Vagina (tissue), 2 donors: Measurements from ENCODE around the gene MUC4. TPM values are rescaled to one million over a fixed set of nuclear protein-coding genes. Genes with fewer than 3 reads are reported as not detected.

Source experiments
- DNase-seq, 2 donors: peaks; one replicate each; pipeline ENCODE4 v3.0.0-alpha.2; 2017; ENCODE audit errors: extremely low spot score in 2 of 2
- H3K27ac ChIP-seq: fragments of 200-600 bp; sonication (generic); one replicate; pipeline ENCODE4 v1.5.1; 2019
- H3K27me3 ChIP-seq: fragments of 200-600 bp; sonication (generic); one replicate; pipeline ENCODE4 v1.5.1; 2019
- H3K36me3 ChIP-seq, 2 donors: fragments of 200-600 bp; sonication (generic); one replicate each; pipeline ENCODE4 v1.5.1; 2017 to 2019
- H3K4me1 ChIP-seq: fragments of 200-600 bp; sonication (generic); one replicate; pipeline ENCODE4 v1.5.1; 2019
- H3K4me3 ChIP-seq, 2 donors: fragments of 200-600 bp; sonication (generic); 1 replicate in 1 of 2; 2 replicates in 1 of 2; pipeline ENCODE4 v1.5.1; 2016 to 2019
- H3K9me3 ChIP-seq: fragments of 200-600 bp; sonication (generic); one replicate; pipeline ENCODE4 v1.5.1; 2019
- POLR2A ChIP-seq, 2 donors: fragments of 450-650 bp; IDR thresholded peaks; one replicate each; pipeline ENCODE4 v1.6.1; 2017; ENCODE audit warnings: antibody characterized with exemption in 2 of 2, mild to moderate bottlenecking in 2 of 2, moderate library complexity in 2 of 2
- POLR2AphosphoS5 ChIP-seq, 2 donors: sonication (generic); formaldehyde crosslinking; IDR thresholded peaks; one replicate each; pipeline ENCODE4 v1.9.0; 2017; ENCODE audit warnings: antibody characterized with exemption in 2 of 2, mild to moderate bottlenecking in 2 of 2, low read depth in 1 of 2; ENCODE audit not compliant: insufficient read depth in 1 of 2
- intact Hi-C: fragments of 100-400 bp; cut with DNase I; formaldehyde crosslinking; loops from one replicate; pipeline ENCODE4 v1.15.1; 2023
- total RNA-seq: library from RNA; depleted of rRNA; stranded (reverse); fragments of >200 nt; gene quantifications from one replicate; pipeline ENCODE4 v1.2.3, GENCODE V29; 2016
- TF ChIP-seq, protein P1 (sequence below), 3 experiments: fragments of 450-650 bp in 2 of 3; fragments of 200-600 bp in 1 of 3; sonication (generic) in 1 of 3; IDR thresholded peaks; one replicate each; pipeline ENCODE4 v1.5.1; 2017 to 2019; ENCODE audit warnings: antibody characterized with exemption in 3 of 3, mild to moderate bottlenecking in 2 of 3, moderate library complexity in 2 of 3

MUC4 gene
- total RNA-seq, 1 donor from 2014 or later: 36.1 TPM

DNA sequence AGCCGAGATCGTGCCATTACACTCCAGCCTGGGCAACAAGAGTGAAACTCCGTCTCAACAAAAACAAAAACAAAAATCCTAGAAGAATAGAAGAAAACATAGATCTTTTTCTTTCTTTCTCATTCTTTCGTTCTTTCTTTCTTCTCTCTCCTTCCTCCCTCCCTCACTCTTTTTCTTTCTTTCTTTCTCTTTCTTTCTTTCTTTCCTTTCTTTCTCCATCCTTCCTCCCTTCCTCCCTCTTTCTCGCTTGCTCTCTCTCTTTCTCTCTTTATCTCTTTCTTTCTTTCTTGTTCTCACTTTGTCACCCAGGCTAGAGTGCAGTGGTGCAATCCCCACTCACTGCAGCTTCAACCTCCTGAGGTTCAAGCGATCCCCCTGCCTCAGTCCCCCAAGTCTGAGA lies 33.8 kb upstream of the MUC4 start:
- Histone ChIP-seq H3K36me3 (no peaks in the 10 kb centered on the region), H3K4me1 (no peaks in the 10 kb centered on the region), H3K4me3 (no peak overlapping the region), H3K27me3 (no peaks in the 10 kb centered on the region), H3K27ac (no peak overlapping the region), H3K9me3 (no peaks in the 10 kb centered on the region)
- intact Hi-C loops: no loop called here
- TF ChIP-seq POLR2AphosphoS5 (IDR thresholded peaks at IDR 0.05; ENCODE audit: insufficient read depth in 1 of 2, low read depth in 1 of 2) (no peak), POLR2A (IDR thresholded peaks at IDR 0.05) (no peak)
- TF ChIP-seq, protein P1, sequence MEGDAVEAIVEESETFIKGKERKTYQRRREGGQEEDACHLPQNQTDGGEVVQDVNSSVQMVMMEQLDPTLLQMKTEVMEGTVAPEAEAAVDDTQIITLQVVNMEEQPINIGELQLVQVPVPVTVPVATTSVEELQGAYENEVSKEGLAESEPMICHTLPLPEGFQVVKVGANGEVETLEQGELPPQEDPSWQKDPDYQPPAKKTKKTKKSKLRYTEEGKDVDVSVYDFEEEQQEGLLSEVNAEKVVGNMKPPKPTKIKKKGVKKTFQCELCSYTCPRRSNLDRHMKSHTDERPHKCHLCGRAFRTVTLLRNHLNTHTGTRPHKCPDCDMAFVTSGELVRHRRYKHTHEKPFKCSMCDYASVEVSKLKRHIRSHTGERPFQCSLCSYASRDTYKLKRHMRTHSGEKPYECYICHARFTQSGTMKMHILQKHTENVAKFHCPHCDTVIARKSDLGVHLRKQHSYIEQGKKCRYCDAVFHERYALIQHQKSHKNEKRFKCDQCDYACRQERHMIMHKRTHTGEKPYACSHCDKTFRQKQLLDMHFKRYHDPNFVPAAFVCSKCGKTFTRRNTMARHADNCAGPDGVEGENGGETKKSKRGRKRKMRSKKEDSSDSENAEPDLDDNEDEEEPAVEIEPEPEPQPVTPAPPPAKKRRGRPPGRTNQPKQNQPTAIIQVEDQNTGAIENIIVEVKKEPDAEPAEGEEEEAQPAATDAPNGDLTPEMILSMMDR (IDR thresholded peaks at IDR 0.05): no peak
- no peak for DNase-seq

DNA sequence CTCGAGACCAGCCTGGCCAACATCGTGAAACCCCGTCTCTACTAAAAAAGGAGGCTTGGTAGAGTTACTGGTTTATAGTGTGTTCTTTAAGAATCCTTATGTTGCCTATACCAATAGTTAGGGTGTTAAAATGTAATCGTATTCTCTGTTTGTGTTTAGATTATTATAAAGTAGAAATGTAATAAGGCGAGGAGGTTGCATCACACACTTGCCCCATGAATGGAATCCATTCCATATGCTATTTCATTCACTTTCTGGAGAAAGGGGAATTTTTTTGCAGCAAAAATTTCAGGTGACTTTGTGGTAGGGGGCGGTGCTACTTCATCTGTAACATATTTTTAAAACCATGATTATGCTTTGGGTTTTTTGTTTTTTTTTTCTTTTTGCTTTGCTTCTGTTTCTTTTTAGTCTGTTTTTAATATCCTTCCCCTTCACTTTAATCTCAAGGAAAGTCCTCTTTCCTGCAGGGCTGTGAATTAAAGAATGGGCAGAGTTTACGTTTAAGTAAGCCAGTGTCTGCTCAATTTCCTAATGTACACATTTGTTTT lies 33.0 kb upstream of the MUC4 start:
- no peaks in the 10 kb centered on the region for H3K9me3 ChIP-seq
- intact Hi-C loops: no loop called here
- H3K36me3 ChIP-seq: no peaks in the 10 kb centered on the region
- no peak for DNase-seq
- no peak for TF ChIP-seq POLR2AphosphoS5 (IDR thresholded peaks at IDR 0.05; ENCODE audit: insufficient read depth in 1 of 2, low read depth in 1 of 2)
- TF ChIP-seq, protein P1 (IDR thresholded peaks at IDR 0.05): no peak
- H3K4me1 ChIP-seq: no peaks in the 10 kb centered on the region
- no peak overlapping the region for H3K4me3 ChIP-seq
- H3K27me3 ChIP-seq: no peaks in the 10 kb centered on the region
- H3K27ac ChIP-seq: no peak overlapping the region

GRCh38 chr3:195839260-195840010 lies 27.7 kb upstream of the MUC4 start:
- Histone ChIP-seq H3K36me3 (no peaks in the 10 kb centered on the region), H3K27ac (no peak overlapping the region), H3K27me3 (no peaks in the 10 kb centered on the region), H3K4me1 (no peaks in the 10 kb centered on the region), H3K4me3 (no peak overlapping the region), H3K9me3 (no peaks in the 10 kb centered on the region)
- DNase-seq: no peak
- intact Hi-C loops: no loop called here
- TF ChIP-seq, protein P1 (IDR thresholded peaks at IDR 0.05): no peak
- no peak for TF ChIP-seq POLR2A (IDR thresholded peaks at IDR 0.05)
- no peak for TF ChIP-seq POLR2AphosphoS5 (IDR thresholded peaks at IDR 0.05; ENCODE audit: insufficient read depth in 1 of 2, low read depth in 1 of 2)

DNA sequence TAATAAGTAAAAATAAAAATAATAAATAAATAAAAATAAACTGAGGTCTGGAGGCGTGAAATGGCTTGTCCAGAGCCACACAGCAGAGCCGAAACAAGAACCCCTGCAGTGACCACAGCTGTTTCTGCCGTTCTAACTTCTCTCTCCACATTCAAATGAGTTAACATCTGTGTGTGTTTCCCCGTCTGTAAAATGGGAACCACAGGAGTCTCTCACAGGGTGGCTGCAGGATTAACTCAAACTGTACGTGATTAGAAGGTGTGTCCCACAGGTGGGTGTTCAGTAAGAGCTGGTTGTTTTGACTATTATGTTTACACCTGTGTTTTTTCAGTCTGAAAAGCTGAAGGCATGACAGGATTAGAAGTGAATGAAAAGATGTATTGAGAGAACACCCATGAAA lies 27.0 kb upstream of the MUC4 start:
- no peak overlapping the region for H3K27ac ChIP-seq
- intact Hi-C loops: no loop called here

More for the DNA sequence above, 27.0 kb upstream of the MUC4 start:
- Histone ChIP-seq H3K9me3 (no peaks in the 10 kb centered on the region), H3K36me3 (no peaks in the 10 kb centered on the region), H3K4me3 (no peak overlapping the region), H3K27me3 (no peaks in the 10 kb centered on the region), H3K4me1 (no peaks in the 10 kb centered on the region)
- DNase-seq: no peak
- TF ChIP-seq POLR2A (IDR thresholded peaks at IDR 0.05): no peak
- TF ChIP-seq, protein P1 (IDR thresholded peaks at IDR 0.05): no peak
- no peak for TF ChIP-seq POLR2AphosphoS5 (IDR thresholded peaks at IDR 0.05; ENCODE audit: insufficient read depth in 1 of 2, low read depth in 1 of 2)
